ENCODE data around the gene SLC22A2. TPM values are rescaled to one million over a fixed set of nuclear protein-coding genes. Genes with fewer than 3 reads are reported as not detected.

The SLC22A2 gene
- polyA plus RNA-seq, 3 donors from 2014 or later, result not detected

DNA sequence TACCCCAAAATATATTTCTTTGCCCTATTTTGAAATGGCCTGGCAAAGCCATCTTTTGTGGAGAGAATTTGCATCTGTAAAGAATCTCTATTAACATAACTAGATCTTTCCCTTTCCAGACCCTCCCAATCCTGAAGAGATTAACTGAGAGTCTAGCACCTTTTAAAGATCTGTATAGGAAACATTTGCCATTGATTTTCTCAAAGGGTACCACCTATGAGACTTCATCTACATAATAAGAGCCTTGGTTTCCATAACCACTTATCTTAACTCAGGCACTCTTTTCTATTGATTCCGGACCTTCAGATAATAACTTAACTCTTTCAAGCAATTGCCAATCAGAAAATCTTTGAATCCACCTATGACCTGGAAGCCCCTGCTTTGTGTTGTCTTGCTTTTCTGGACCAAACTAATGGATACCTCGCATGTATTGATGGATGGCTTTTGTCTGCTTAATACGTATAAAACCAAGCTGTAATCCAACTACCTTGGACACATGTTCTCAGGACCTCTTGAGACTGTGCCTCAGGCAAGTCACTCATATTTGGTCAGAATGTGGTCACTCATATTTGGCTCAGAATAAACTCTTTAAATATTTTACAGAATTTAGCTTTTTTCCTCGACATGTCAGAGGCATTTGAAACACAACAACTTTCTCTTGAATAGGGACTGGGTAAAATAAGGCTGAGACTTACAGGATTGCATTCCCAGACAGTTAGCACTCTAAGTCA, 31.4 kb downstream of the SLC22A2 start:
- Mint-ChIP-seq H3K4me1 (no peaks in the 10 kb centered on the region), H3K27me3 (ENCODE audit: low read depth in 3 of 3) (peaks cover 0 to 10% (median 5%) of the 10 kb centered on the region in 3 donors), H3K9me3 (peaks cover 0 to 6% (median 0%) of the 10 kb centered on the region in 6 donors), H3K36me3 (peaks cover 0 to 3% (median 0%) of the 10 kb centered on the region in 3 donors), H3K27ac (no peak overlapping the region), H3K4me3 (no peak overlapping the region)
- no peak for DNase-seq

- H3K36me3 Mint-ChIP-seq, result peaks cover 0 to 3% (median 0%) of the 10 kb centered on the region in 3 donors
- H3K27me3 Mint-ChIP-seq (ENCODE audit: low read depth in 3 of 3), result peaks cover 0 to 10% (median 5%) of the 10 kb centered on the region in 3 donors
- no peak overlapping the region for H3K27ac Mint-ChIP-seq
- no peaks in the 10 kb centered on the region for H3K4me1 Mint-ChIP-seq
- no peak for DNase-seq
- H3K4me3 Mint-ChIP-seq, result no peak overlapping the region
- peaks cover 0 to 6% (median 0%) of the 10 kb centered on the region in 6 donors for H3K9me3 Mint-ChIP-seq
Measured at GRCh38 chr6:160226118-160226591, 32.5 kb downstream of the SLC22A2 start.

DNA sequence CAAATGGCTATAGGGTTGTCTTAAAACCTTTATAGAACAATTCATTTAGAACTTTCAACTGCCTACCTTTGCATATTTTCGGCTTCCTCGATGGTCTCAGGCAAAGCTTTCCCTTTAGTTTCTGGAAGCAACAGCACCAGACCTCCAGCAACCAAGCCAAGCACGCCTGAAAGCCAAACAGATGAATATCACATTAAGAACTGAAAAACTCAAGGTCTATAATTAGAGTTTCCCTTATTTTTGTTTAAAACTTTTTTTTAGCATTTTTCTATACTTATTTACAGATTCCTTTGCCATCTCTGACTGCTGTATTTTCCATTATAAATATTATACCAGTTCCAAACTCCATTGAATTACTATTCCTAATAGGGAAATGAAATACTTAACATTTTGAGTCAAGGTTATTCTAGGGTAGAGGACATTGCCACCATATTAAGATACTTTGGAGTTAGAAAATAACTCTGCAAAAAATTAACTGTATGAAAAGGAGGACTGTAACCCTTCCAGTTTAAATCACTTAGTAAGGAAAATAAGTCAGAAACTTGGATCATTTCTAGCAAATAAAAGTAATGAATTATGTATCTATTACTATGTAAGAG, 33.9 kb downstream of the SLC22A2 start:
- Mint-ChIP-seq H3K27me3 (ENCODE audit: low read depth in 3 of 3) (peaks cover 0 to 9% (median 2%) of the 10 kb centered on the region in 3 donors), H3K9me3 (peaks cover 0 to 3% (median 0%) of the 10 kb centered on the region in 6 donors), H3K27ac (no peak overlapping the region), H3K4me1 (no peaks in the 10 kb centered on the region), H3K36me3 (peaks cover 0 to 3% (median 0%) of the 10 kb centered on the region in 3 donors), H3K4me3 (no peak overlapping the region)
- no peak for DNase-seq

- no peaks in the 10 kb centered on the region for H3K36me3 Mint-ChIP-seq
- no peak overlapping the region for H3K27ac Mint-ChIP-seq
- H3K4me3 Mint-ChIP-seq, result no peak overlapping the region
- H3K27me3 Mint-ChIP-seq (ENCODE audit: low read depth in 3 of 3), result peaks cover 4 to 6% (median 5%) of the 10 kb centered on the region in 3 donors
- no peak for DNase-seq
- no peaks in the 10 kb centered on the region for H3K4me1 Mint-ChIP-seq
- H3K9me3 Mint-ChIP-seq, result no peaks in the 10 kb centered on the region
Measured at GRCh38 chr6:160222491-160222890, 36.1 kb downstream of the SLC22A2 start.

DNA sequence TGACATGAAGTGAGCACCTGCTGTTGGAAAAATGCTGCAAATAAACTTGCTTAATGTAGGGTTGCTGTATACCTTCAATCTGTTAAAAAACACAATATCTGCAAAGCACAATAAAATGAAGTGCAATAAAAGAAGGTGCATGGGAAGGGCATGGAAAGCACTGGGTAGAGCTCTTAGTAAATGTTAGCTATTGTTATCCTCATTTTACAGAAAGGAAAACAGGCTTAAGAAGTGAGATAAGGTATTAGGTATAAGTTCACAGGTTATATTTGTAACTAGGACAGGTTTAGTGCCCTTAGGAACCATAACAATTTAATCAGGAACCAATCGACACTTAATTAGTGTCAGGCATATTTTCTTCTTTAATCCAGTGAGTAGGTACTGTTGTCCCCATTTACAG, 36.7 kb downstream of the SLC22A2 start:
- Mint-ChIP-seq H3K27ac (no peak overlapping the region), H3K36me3 (no peaks in the 10 kb centered on the region), H3K4me1 (no peaks in the 10 kb centered on the region), H3K4me3 (no peak overlapping the region), H3K27me3 (ENCODE audit: low read depth in 3 of 3) (peaks cover 6 to 9% (median 7%) of the 10 kb centered on the region in 3 donors), H3K9me3 (no peaks in the 10 kb centered on the region)
- DNase-seq, result no peak

DNA sequence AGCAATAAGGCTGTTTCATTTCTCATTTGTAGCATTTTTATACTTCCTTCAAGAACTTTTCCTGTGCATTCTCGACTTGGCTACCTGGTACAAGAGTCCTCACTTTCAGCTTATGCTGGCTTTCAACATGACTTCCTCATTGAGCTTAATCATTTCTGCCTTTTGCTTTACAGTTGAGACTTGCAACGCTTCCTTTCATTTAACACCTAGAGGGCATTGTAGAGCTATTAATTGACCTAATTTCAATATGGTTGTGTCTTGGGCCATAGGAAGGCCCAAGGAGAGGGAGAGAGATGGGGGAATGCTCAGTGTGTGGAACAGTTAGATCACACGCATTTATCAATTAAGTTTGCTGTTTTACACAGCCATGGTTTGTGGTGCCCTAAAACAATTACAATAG, 37.2 kb downstream of the SLC22A2 start:
- Mint-ChIP-seq H3K9me3 (no peaks in the 10 kb centered on the region), H3K4me1 (no peaks in the 10 kb centered on the region), H3K27ac (no peak overlapping the region), H3K36me3 (no peaks in the 10 kb centered on the region), H3K27me3 (ENCODE audit: low read depth in 3 of 3) (peaks cover 2 to 9% (median 9%) of the 10 kb centered on the region in 3 donors), H3K4me3 (no peak overlapping the region)
- DNase-seq, result no peak

DNA sequence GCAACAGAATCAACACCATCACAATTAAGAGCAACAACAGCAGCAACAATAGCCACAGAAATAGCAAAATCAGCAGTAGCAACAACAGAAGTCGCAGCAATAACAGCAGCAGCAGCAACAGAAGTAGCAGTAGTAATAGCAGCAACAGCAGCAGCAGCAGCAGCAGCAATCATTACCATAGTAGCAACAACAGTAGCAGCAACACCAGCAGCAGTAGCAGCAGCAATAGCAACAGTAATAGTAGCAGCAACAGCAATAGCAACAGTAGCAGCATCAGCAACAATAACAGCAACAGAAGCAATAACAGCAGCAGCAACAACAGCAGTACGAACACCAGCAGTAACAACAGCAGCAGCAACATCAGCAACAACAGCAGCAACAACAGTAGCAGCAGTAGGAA, 39.8 kb downstream of the SLC22A2 start:
- Mint-ChIP-seq H3K36me3 (no peaks in the 10 kb centered on the region), H3K9me3 (peaks cover 0 to 3% (median 0%) of the 10 kb centered on the region in 6 donors), H3K4me1 (no peaks in the 10 kb centered on the region), H3K27me3 (ENCODE audit: low read depth in 3 of 3) (peaks cover 2 to 17% (median 12%) of the 10 kb centered on the region in 3 donors), H3K27ac (no peak overlapping the region), H3K4me3 (no peak overlapping the region)
- DNase-seq, result no peak

DNA sequence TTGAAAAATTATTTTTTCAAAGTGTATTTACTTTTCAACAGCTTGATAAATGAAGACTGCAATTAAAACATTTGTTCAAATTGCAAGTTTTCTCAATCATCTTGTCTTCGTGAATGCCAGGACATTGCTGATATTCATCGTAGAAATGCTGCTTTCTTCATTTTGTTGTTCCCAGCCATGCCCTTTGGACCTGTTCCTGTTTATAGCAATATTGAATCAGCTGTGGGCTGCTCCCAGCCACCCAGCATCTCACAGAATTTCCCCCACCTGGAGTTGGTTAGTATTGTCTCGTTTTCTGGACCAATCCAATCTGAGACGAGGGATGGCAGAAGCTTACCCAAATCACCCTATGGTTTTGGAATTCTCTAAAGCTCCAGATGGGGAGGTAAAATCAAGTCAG, 40.8 kb downstream of the SLC22A2 start:
- Mint-ChIP-seq H3K27me3 (ENCODE audit: low read depth in 3 of 3) (peaks cover 6 to 17% (median 14%) of the 10 kb centered on the region in 3 donors), H3K9me3 (peaks cover 0 to 4% (median 0%) of the 10 kb centered on the region in 6 donors), H3K4me3 (no peak overlapping the region), H3K36me3 (no peaks in the 10 kb centered on the region), H3K4me1 (no peaks in the 10 kb centered on the region), H3K27ac (no peak overlapping the region)
- no peak for DNase-seq

- Mint-ChIP-seq H3K4me3 (no peak overlapping the region), H3K27me3 (ENCODE audit: low read depth in 3 of 3) (peaks cover 6 to 19% (median 17%) of the 10 kb centered on the region in 3 donors), H3K9me3 (peaks cover 0 to 7% (median 0%) of the 10 kb centered on the region in 6 donors), H3K27ac (no peak overlapping the region), H3K36me3 (no peaks in the 10 kb centered on the region), H3K4me1 (no peaks in the 10 kb centered on the region)
- DNase-seq, result no peak
Measured at GRCh38 chr6:160217073-160217472, 41.5 kb downstream of the SLC22A2 start.

- Mint-ChIP-seq H3K4me1 (no peaks in the 10 kb centered on the region), H3K36me3 (no peaks in the 10 kb centered on the region), H3K27me3 (ENCODE audit: low read depth in 3 of 3) (peaks cover 9 to 20% (median 17%) of the 10 kb centered on the region in 3 donors), H3K9me3 (peaks cover 0 to 7% (median 0%) of the 10 kb centered on the region in 6 donors), H3K4me3 (no peak overlapping the region), H3K27ac (no peak overlapping the region)
- DNase-seq, result no peak
Measured at GRCh38 chr6:160215232-160215631, 43.4 kb downstream of the SLC22A2 start.

DNA sequence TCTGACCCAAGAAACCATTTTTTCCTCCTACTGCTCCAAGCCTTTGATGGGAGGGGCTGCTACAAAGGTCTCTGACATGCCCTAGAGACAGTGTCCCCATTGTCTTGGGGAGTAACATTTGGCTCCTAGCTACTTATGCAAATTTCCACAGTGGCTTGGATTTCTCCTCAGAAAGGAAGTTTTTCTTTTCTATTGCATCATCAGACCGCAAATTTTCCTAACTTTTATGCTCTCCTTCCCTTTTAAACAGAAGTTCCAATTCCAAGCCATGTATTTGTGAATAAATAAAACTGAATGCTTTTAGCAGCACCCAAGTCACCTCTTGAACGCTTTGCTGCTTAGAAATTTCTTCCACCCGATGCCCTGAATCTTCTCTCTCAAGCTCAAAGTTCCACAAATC, 51.0 kb downstream of the SLC22A2 start:
- no peak overlapping the region for H3K27ac Mint-ChIP-seq
- no peak overlapping the region for H3K4me3 Mint-ChIP-seq
- peaks cover 0 to 3% (median 0%) of the 10 kb centered on the region in 3 donors for H3K36me3 Mint-ChIP-seq
- no peaks in the 10 kb centered on the region for H3K4me1 Mint-ChIP-seq
- peaks cover 4 to 15% (median 8%) of the 10 kb centered on the region in 6 donors for H3K9me3 Mint-ChIP-seq
- DNase-seq, result no peak
- peaks cover 5 to 7% (median 6%) of the 10 kb centered on the region in 3 donors for H3K27me3 Mint-ChIP-seq (ENCODE audit: low read depth in 3 of 3)

- Mint-ChIP-seq H3K4me1 (no peaks in the 10 kb centered on the region), H3K9me3 (peaks cover 4 to 15% (median 7%) of the 10 kb centered on the region in 6 donors), H3K36me3 (peaks cover 0 to 3% (median 0%) of the 10 kb centered on the region in 3 donors), H3K27ac (no peak overlapping the region), H3K27me3 (ENCODE audit: low read depth in 3 of 3) (peaks cover 3 to 9% (median 5%) of the 10 kb centered on the region in 3 donors), H3K4me3 (no peak overlapping the region)
- no peak for DNase-seq
Measured at GRCh38 chr6:160204710-160205109, 53.9 kb downstream of the SLC22A2 start.

- H3K4me1 Mint-ChIP-seq, result no peaks in the 10 kb centered on the region
- H3K27me3 Mint-ChIP-seq (ENCODE audit: low read depth in 3 of 3), result peaks cover 3 to 7% (median 5%) of the 10 kb centered on the region in 3 donors
- H3K27ac Mint-ChIP-seq, result no peak overlapping the region
- H3K9me3 Mint-ChIP-seq, result peaks cover 4 to 15% (median 8%) of the 10 kb centered on the region in 6 donors
- H3K4me3 Mint-ChIP-seq, result no peak overlapping the region
- H3K36me3 Mint-ChIP-seq, result peaks cover 0 to 3% (median 0%) of the 10 kb centered on the region in 3 donors
- no peak for DNase-seq
Measured at GRCh38 chr6:160203953-160204352, 54.7 kb downstream of the SLC22A2 start.

DNA sequence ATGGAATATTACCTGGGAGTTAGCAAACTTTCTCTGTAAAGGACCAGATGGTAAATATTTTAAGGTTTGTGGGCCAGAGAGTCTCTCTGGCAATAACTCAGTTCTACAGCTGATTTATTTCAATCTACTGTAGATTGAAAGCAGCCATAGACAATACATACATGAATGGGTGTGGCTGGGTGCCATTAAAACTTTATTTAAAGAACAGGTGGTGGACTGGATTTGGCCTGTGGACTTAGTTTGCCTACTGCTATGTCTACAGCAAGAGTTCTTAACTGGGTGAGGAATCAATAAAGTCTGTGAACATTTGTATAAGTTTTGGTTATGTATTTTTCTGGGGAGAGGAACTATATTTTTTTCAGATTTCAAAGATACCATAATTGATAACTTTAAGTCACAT, 55.1 kb downstream of the SLC22A2 start:
- H3K27ac Mint-ChIP-seq, result no peak overlapping the region

More for the DNA sequence above, 55.1 kb downstream of the SLC22A2 start:
- Mint-ChIP-seq H3K4me3 (no peak overlapping the region), H3K36me3 (peaks cover 0 to 3% (median 0%) of the 10 kb centered on the region in 3 donors), H3K4me1 (no peaks in the 10 kb centered on the region), H3K27me3 (ENCODE audit: low read depth in 3 of 3) (peaks cover 3 to 7% (median 3%) of the 10 kb centered on the region in 3 donors), H3K9me3 (peaks cover 4 to 15% (median 8%) of the 10 kb centered on the region in 6 donors)
- no peak for DNase-seq

Data from immature natural killer cell (primary cell).